Measurements from ENCODE around the gene SLC30A1.

GRCh38 chr1:211526101-211526500, 52.9 kb downstream of the SLC30A1 start:
- TF ChIP-seq CTCF (IDR thresholded peaks at IDR 0.05) (no peak), POLR2A (IDR thresholded peaks at IDR 0.05) (no peak)

Measured in esophagus squamous epithelium (tissue), 4 donors.